ENCODE data around the gene PPP4R3B. TPM values are rescaled to one million over a fixed set of nuclear protein-coding genes. Genes with fewer than 3 reads are reported as not detected.
"Not testable (repeated sequence)": the region's sequence is repeated elsewhere in the genome, so short reads cannot be mapped to it uniquely, and the experiment has no call there.

The PPP4R3B gene
- total and polyA plus RNA-seq, 2 experiments from 2014 or later, result 39.1 to 41.8 TPM

DNA sequence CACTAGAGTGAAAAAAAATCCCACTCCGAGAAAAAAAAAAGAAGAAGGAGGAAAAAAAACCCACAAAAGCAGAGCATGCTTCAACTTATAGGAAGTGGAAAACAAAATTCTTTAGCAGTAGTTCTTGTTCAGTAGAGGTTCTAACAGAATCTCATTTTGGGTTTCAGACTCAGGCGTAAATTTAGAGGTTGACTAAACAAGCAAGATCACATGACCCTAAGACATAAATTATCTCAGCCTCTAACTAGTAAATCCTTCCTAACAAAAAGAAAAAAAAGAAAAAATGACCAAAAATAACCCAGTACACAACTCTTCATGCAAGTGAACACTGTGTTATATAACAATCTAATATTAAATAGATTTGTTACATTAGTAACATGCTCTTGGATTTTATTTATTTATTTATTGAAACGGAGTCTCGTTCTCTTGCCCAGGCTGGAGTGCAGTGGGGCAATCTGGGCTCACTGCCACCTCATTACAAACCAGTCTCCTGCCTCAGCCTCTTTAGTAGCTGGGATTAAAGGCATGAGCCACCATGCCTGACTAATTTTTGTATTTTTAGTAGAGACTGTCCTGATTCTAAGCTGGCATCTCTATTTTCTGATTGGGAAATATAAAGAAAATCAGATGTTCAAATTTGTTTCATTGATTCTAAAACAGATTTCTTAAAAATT is 35.4 kb downstream of the PPP4R3B start:
- no peak overlapping the region for H3K4me3 ChIP-seq
- H3K9ac ChIP-seq, result peak overlapping the region; percentile 23; the same call in 1 of the 2 replicates
- peak; percentile 79 for DNase-seq
- H3F3A ChIP-seq (ENCODE audit: insufficient read depth), result peaks cover 22% of the 10 kb centered on the region
- H3K9me2 ChIP-seq (ENCODE audit: insufficient read depth), result no peaks in the 10 kb centered on the region
- H3K36me3 ChIP-seq (ENCODE audit: low read depth), result peaks cover 46% of the 10 kb centered on the region
- 37 to 41% methylated on average over 4 of the region's 4 CpGs for WGBS, 2 experiments (ENCODE audit: low coverage in 1 of 2, low lambda C conversion rate in 2 of 2, missing lambda C conversion rate in 2 of 2)
- H3K27ac ChIP-seq, result peak overlapping the region; percentile 57
- H3K27me3 ChIP-seq (replicated peaks; ENCODE audit: insufficient read depth), result no peaks in the 10 kb centered on the region
- no peaks in the 10 kb centered on the region for H4K20me1 ChIP-seq (ENCODE audit: insufficient read depth)
- no peaks in the 10 kb centered on the region for H3K9me3 ChIP-seq (ENCODE audit: low read depth)
- H2AFZ ChIP-seq, result no peak overlapping the region
- TF ChIP-seq EZH2phosphoT487 (IDR thresholded peaks at IDR 0.05; ENCODE audit: insufficient read depth, low read depth) (no peak), EZH2 (IDR thresholded peaks at IDR 0.05; ENCODE audit: insufficient read depth, poor library complexity, severe bottlenecking) (no peak)
- H3K79me2 ChIP-seq (ENCODE audit: insufficient read depth), result peaks cover 50% of the 10 kb centered on the region
- peak overlapping the region; percentile 44 for H3K4me2 ChIP-seq (ENCODE audit: unreplicated experiment)
- in situ Hi-C loops (cut with MboI), result no loop called here
- H3K4me1 ChIP-seq (ENCODE audit: insufficient read depth), result peaks cover 43% of the 10 kb centered on the region

DNA sequence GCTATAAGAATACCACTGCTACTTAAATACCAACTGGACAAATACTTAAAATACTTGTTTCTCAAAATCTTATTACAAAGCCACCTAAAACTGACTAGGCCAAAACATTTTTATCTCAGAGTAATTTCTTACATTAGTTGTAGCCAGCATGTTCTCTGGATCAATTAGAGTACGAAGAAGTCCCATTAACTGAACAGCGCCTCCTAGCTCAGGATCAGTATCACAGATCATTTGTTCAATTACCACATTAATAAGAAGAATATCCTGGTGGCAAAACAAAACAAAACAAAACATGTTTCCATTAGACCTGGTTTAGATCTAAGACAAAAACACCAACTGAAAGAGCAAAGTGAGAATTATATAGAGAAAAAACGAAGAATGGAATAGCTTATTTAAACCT is 36.0 kb downstream of the PPP4R3B start:
- peaks cover 51% of the 10 kb centered on the region for H3K36me3 ChIP-seq (ENCODE audit: low read depth)
- in situ Hi-C loops (cut with MboI), result no loop called here
- H2AFZ ChIP-seq, result no peak overlapping the region
- peaks cover 16% of the 10 kb centered on the region for H3F3A ChIP-seq (ENCODE audit: insufficient read depth)
- no peak overlapping the region for H3K4me2 ChIP-seq (ENCODE audit: unreplicated experiment)
- no peak overlapping the region for H3K27ac ChIP-seq
- H3K9me3 ChIP-seq (ENCODE audit: low read depth), result no peaks in the 10 kb centered on the region
- no peaks in the 10 kb centered on the region for H3K27me3 ChIP-seq (replicated peaks; ENCODE audit: insufficient read depth)
- 96 to 97% methylated on average over 3 of the region's 3 CpGs for WGBS, 2 experiments (ENCODE audit: low coverage in 1 of 2, low lambda C conversion rate in 2 of 2, missing lambda C conversion rate in 2 of 2)
- H3K9me2 ChIP-seq (ENCODE audit: insufficient read depth), result no peaks in the 10 kb centered on the region
- peak; percentile 17 for DNase-seq
- H4K20me1 ChIP-seq (ENCODE audit: insufficient read depth), result no peaks in the 10 kb centered on the region
- H3K9ac ChIP-seq, result no peak overlapping the region
- peaks cover 40% of the 10 kb centered on the region for H3K4me1 ChIP-seq (ENCODE audit: insufficient read depth)
- TF ChIP-seq EZH2phosphoT487 (IDR thresholded peaks at IDR 0.05; ENCODE audit: insufficient read depth, low read depth), result no peak
- H3K79me2 ChIP-seq (ENCODE audit: insufficient read depth), result peaks cover 44% of the 10 kb centered on the region
- H3K4me3 ChIP-seq, result no peak overlapping the region

DNA sequence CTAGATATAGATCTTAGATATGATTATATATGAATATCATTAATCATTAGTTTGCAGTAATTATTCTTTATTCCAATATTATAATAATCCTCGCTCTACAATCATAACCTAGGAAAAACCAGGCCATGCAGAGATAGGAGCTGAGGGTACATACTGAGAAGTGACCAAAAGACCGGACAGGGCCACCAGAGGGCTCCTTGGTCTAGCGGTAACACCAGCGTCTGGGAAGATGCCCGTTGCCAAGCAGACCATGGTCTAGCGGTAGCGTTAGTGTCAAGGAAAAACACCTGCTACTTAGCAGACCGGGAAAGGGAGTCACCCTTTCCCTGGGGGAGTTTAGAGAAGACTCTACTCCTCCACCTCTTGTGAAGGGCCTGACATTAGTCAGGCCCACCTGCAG is 48.4 kb downstream of the PPP4R3B start:
- peaks cover 31% of the 10 kb centered on the region for H3K36me3 ChIP-seq (ENCODE audit: low read depth)
- H3K27me3 ChIP-seq (replicated peaks; ENCODE audit: insufficient read depth); H3K4me1 ChIP-seq (ENCODE audit: insufficient read depth); in situ Hi-C loops (cut with MboI); H3K4me3 ChIP-seq; H2AFZ ChIP-seq; H3K9me2 ChIP-seq (ENCODE audit: insufficient read depth); H3K9ac ChIP-seq; H3K79me2 ChIP-seq (ENCODE audit: insufficient read depth); H4K20me1 ChIP-seq (ENCODE audit: insufficient read depth); H3K27ac ChIP-seq; H3F3A ChIP-seq (ENCODE audit: insufficient read depth); H3K4me2 ChIP-seq (ENCODE audit: unreplicated experiment); H3K9me3 ChIP-seq (ENCODE audit: low read depth); DNase-seq: not testable (repeated sequence)
- WGBS, 2 experiments (ENCODE audit: low coverage in 1 of 2, low lambda C conversion rate in 2 of 2, missing lambda C conversion rate in 2 of 2), result 94 to 97% methylated on average over 8 of the region's 8 CpGs

DNA sequence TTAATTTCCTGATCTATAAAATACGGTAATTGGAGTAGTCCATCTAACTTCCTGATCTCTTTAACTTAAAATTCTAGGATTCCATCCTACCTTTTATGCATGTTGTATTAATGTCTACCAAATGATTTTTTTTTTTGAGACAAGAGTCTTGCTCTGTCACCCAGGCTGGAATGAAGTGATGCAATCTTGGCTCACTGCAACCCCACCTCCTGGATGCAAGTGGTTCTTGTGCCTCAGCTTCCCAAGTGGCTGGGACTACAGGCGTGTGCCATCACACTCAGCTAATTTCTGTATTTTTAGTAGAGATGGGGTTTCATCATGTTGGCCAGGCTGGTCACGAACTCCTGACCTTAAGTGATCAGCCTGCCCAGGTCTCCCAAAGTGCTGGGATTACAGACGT is 50.1 kb downstream of the PPP4R3B start:
- WGBS, 2 experiments (ENCODE audit: low coverage in 1 of 2, low lambda C conversion rate in 2 of 2, missing lambda C conversion rate in 2 of 2), result 91 to 95% methylated on average over 4 of the region's 4 CpGs
- H3K9me2 ChIP-seq (ENCODE audit: insufficient read depth), result no peaks in the 10 kb centered on the region
- H4K20me1 ChIP-seq (ENCODE audit: insufficient read depth), result no peaks in the 10 kb centered on the region
- no peaks in the 10 kb centered on the region for H3K79me2 ChIP-seq (ENCODE audit: insufficient read depth)
- H3K9me3 ChIP-seq (ENCODE audit: low read depth), result no peaks in the 10 kb centered on the region
- peaks cover 35% of the 10 kb centered on the region for H3K36me3 ChIP-seq (ENCODE audit: low read depth)
- no peak overlapping the region for H3K4me2 ChIP-seq (ENCODE audit: unreplicated experiment)
- H3K27ac ChIP-seq, result no peak overlapping the region
- TF ChIP-seq EZH2 (IDR thresholded peaks at IDR 0.05; ENCODE audit: insufficient read depth, poor library complexity, severe bottlenecking) (no peak), EZH2phosphoT487 (IDR thresholded peaks at IDR 0.05; ENCODE audit: insufficient read depth, low read depth) (no peak)
- no peak overlapping the region for H2AFZ ChIP-seq
- H3K9ac ChIP-seq, result no peak overlapping the region
- in situ Hi-C loops (cut with MboI), result no loop called here
- H3K27me3 ChIP-seq (replicated peaks; ENCODE audit: insufficient read depth), result no peaks in the 10 kb centered on the region
- no peak overlapping the region for H3K4me3 ChIP-seq
- peaks cover 6% of the 10 kb centered on the region; the same call in 1 of the 2 replicates for H3F3A ChIP-seq (ENCODE audit: insufficient read depth)
- H3K4me1 ChIP-seq (ENCODE audit: insufficient read depth), result no peaks in the 10 kb centered on the region
- no peak for DNase-seq

- WGBS, 2 experiments (ENCODE audit: low coverage in 1 of 2, low lambda C conversion rate in 2 of 2, missing lambda C conversion rate in 2 of 2), result 97 to 100% methylated on average over 1 of the region's 1 CpG
- TF ChIP-seq EZH2 (IDR thresholded peaks at IDR 0.05; ENCODE audit: insufficient read depth, poor library complexity, severe bottlenecking), result no peak
- TF ChIP-seq EZH2phosphoT487 (IDR thresholded peaks at IDR 0.05; ENCODE audit: insufficient read depth, low read depth), result no peak
- peaks cover 6% of the 10 kb centered on the region; the same call in 1 of the 2 replicates for H3F3A ChIP-seq (ENCODE audit: insufficient read depth)
- H4K20me1 ChIP-seq (ENCODE audit: insufficient read depth), result no peaks in the 10 kb centered on the region
- H3K27ac ChIP-seq, result no peak overlapping the region
- no peak overlapping the region for H3K4me2 ChIP-seq (ENCODE audit: unreplicated experiment)
- H3K4me1 ChIP-seq (ENCODE audit: insufficient read depth), result no peaks in the 10 kb centered on the region
- H3K9me2 ChIP-seq (ENCODE audit: insufficient read depth), result no peaks in the 10 kb centered on the region
- H3K4me3 ChIP-seq, result no peak overlapping the region
- no peak for DNase-seq
- no peaks in the 10 kb centered on the region for H3K79me2 ChIP-seq (ENCODE audit: insufficient read depth)
- peaks cover 27% of the 10 kb centered on the region for H3K36me3 ChIP-seq (ENCODE audit: low read depth)
- in situ Hi-C loops (cut with MboI), result no loop called here
- H3K9ac ChIP-seq, result no peak overlapping the region
- H2AFZ ChIP-seq, result no peak overlapping the region
- H3K9me3 ChIP-seq (ENCODE audit: low read depth), result no peaks in the 10 kb centered on the region
- no peaks in the 10 kb centered on the region for H3K27me3 ChIP-seq (replicated peaks; ENCODE audit: insufficient read depth)
These were observed 51.8 kb downstream of the PPP4R3B start for GRCh38 chr2:55565613-55566012.
